HG03354 (cell line): ENCODE measurements around the gene VTI1A.

Source experiments
- ATAC-seq: cut with Tn5 transposase; IDR thresholded peaks from one replicate; pipeline ENCODE4 v1.9.1; 2021; ENCODE audit warnings: mild to moderate bottlenecking; ENCODE audit not compliant: unreplicated experiment, poor library complexity, severe bottlenecking

The VTI1A gene

GRCh38 chr10:112766636-112767035 is 319.6 kb downstream of the VTI1A start:
- ATAC-seq: no peak

- no peak for ATAC-seq
Observed at GRCh38 chr10:112767156-112767555, 320.1 kb downstream of the VTI1A start.

- no peak for ATAC-seq
Observed at GRCh38 chr10:112768121-112768520, 321.1 kb downstream of the VTI1A start.

- ATAC-seq: no peak
Observed at GRCh38 chr10:112769081-112769480, 322.1 kb downstream of the VTI1A start.

- ATAC-seq: no peak
Observed at GRCh38 chr10:112769611-112770370, 322.8 kb downstream of the VTI1A start.

- ATAC-seq: no peak
Observed at GRCh38 chr10:112771733-112772132, 324.7 kb downstream of the VTI1A start.

- ATAC-seq: no peak
Observed at GRCh38 chr10:112773783-112774182, 326.8 kb downstream of the VTI1A start.

- ATAC-seq: no peak
Observed at GRCh38 chr10:112774210-112774609, 327.2 kb downstream of the VTI1A start.

- no peak for ATAC-seq
Observed at GRCh38 chr10:112774798-112775197, 327.8 kb downstream of the VTI1A start.

- no peak for ATAC-seq
Observed at GRCh38 chr10:112775381-112775780, 328.4 kb downstream of the VTI1A start.

- ATAC-seq: no peak
Observed at GRCh38 chr10:112775892-112776674, 329.1 kb downstream of the VTI1A start.

GRCh38 chr10:112778579-112778978 is 331.6 kb downstream of the VTI1A start:
- ATAC-seq: no peak

GRCh38 chr10:112779025-112779770 is 332.2 kb downstream of the VTI1A start:
- no peak for ATAC-seq

- no peak for ATAC-seq
Observed at GRCh38 chr10:112782200-112782907, 335.3 kb downstream of the VTI1A start.

- no peak for ATAC-seq
Observed at GRCh38 chr10:112783351-112784021, 336.5 kb downstream of the VTI1A start.

- ATAC-seq: no peak
Observed at GRCh38 chr10:112784022-112784461, 337.0 kb downstream of the VTI1A start.

GRCh38 chr10:112785089-112785488 is 338.1 kb downstream of the VTI1A start:
- no peak for ATAC-seq

- no peak for ATAC-seq
Observed at GRCh38 chr10:112789248-112789647, 342.2 kb downstream of the VTI1A start.

GRCh38 chr10:112790030-112790429 is 343.0 kb downstream of the VTI1A start:
- ATAC-seq: no peak
